Kidney (tissue), 14 donors: Measurements from ENCODE around the gene BORCS8. TPM values are rescaled to one million over a fixed set of nuclear protein-coding genes. Genes with fewer than 3 reads are reported as not detected.

Experiments
- DNase-seq, 5 donors: peaks; one replicate each; pipeline ENCODE4 v3.0.0-alpha.2; 2013 to 2020
- FAIRE-seq: peaks from 2 replicates; lab custom pipeline; 2012; peaks lifted over from hg19 to GRCh38; lab: Jason Lieb, UNC
- H3K27ac ChIP-seq, 2 donors: one replicate each; pipeline ENCODE4 v1.7.0; 2013; ENCODE audit warnings: low read depth in 2 of 2, low read length in 2 of 2, inconsistent platforms in 1 of 2
- H3K27me3 ChIP-seq: one replicate; pipeline ENCODE4 v1.7.1; 2013; ENCODE audit warnings: low read length, inconsistent platforms; ENCODE audit not compliant: control insufficient read depth, insufficient read depth
- H3K36me3 ChIP-seq, 3 donors: one replicate each; pipeline versions ENCODE4 v1.7.0 to v1.7.1; 2013; ENCODE audit warnings: low read length in 3 of 3, control low read depth in 1 of 3, inconsistent platforms in 1 of 3; ENCODE audit not compliant: insufficient read depth in 3 of 3, control insufficient read depth in 2 of 3
- H3K4me1 ChIP-seq, 3 donors: one replicate each; pipeline versions ENCODE4 v1.7.0 to v1.7.1; 2013; ENCODE audit warnings: low read length in 3 of 3, inconsistent platforms in 1 of 3, low read depth in 1 of 3; ENCODE audit not compliant: control insufficient read depth in 2 of 3, insufficient read depth in 2 of 3
- H3K4me3 ChIP-seq, 3 donors: one replicate each; pipeline versions ENCODE4 v1.7.0 to v1.8.1; 2013; ENCODE audit warnings: low read length in 3 of 3, control low read depth in 1 of 3, inconsistent platforms in 1 of 3
- H3K9ac ChIP-seq, 3 donors: one replicate each; pipeline versions ENCODE4 v1.7.0 to v1.7.1; 2013; ENCODE audit warnings: low read length in 3 of 3, control low read depth in 1 of 3, inconsistent platforms in 1 of 3
- H3K9me3 ChIP-seq, 3 donors: one replicate each; pipeline versions ENCODE4 v1.7.0 to v1.7.1; 2013; ENCODE audit warnings: low read length in 3 of 3, control low read depth in 1 of 3, inconsistent platforms in 1 of 3; ENCODE audit not compliant: control insufficient read depth in 2 of 3, insufficient read depth in 1 of 3
- CTCF ChIP-seq: IDR thresholded peaks from 3 replicates; pipeline ENCODE4 v1.5.1; 2012; ENCODE audit warnings: mild to moderate bottlenecking, moderate library complexity, borderline replicate concordance; ENCODE audit not compliant: insufficient read depth; ENCODE audit errors: extremely low read depth
- intact Hi-C: fragments of 100-400 bp; cut with DNase I; formaldehyde crosslinking; loops from one replicate; pipeline ENCODE4 v1.11.1; 2022
- polyA plus RNA-seq: library from polyadenylated mRNA; stranded (reverse); fragments of 350-450 nt; fragmentation: Illumina TruSeq; extraction: RNeasy Lipid Tissue Mini Kit (QIAGEN cat#74804); gene quantifications from one replicate; pipeline ENCODE4 v1.2.3, GENCODE V29; 2014; ENCODE audit warnings: low read depth, low replicate concordance; ENCODE audit not compliant: insufficient read depth
- total RNA-seq: library from RNA; stranded (reverse); fragmentation: NEBNext Ultra II Directional; extraction: Animal tissue kit (Norgen Biotek cat#: 25700); gene quantifications from one replicate; pipeline ENCODE4 v1.2.1, GENCODE V29; 2021
- donor health status: control.
- donor health status: control.
- donor health status: control.
- donor health status: control.
- donor health status: control.
- donor health status: DM: yes; HTN: yes; CAD: no.
- donor health status: Normal renal cell carcinoma (clear cell type).

BORCS8 gene
- total and polyA plus RNA-seq, 2 donors from 2014 or later: 42.2 to 51.7 TPM

DNA sequence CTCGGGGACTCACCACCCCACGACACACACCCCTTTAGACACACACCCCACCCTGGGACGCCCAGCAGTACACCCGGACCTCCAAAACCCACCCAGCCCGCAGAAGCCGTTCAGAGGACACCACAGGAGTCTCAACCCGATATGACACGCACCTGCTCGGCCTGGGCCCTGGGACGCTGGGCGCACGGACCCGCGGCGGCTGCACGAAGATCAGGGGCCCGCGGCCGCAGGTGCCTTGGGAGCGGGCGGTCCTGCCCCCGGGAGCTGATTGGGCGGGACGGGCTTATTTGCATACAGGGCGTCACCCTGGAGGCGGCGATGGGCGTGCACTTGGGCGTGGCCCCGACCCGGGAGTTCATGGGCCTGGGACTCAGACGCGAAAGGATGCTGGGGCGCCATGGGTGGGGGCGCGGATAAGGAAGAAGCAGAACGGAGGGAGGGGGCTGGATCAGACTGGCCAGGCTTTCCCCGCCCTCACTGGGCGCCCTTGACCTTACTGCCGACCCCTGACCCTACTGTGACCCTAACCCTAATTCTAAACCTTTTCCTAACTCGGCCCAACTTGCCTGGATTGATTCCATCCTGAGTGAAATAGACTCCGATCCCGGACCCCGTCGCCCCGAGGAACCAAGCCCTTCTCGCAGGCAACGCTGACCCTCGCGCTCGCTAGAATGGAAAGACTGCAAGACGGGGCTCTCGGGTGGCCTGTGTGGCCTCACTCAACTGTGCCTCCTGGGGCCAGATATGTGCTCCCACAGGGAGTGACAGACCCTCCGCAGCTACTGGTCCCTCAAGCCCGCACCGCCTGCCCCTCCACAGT is 21.7 kb downstream of the BORCS8 start, which contains the start of gene MEF2B:
Gene MEF2B (minus strand): TSS at position 211 of the 820 bp plus-strand sequence. CDS start 19,528 bp downstream, outside the sequence.
- intact Hi-C loops: no loop called here
- no peak within 1 kb of the TSS for H3K4me3 ChIP-seq

GRCh38 chr19:19169236-19170052 is 22.5 kb downstream of the BORCS8 start:
- FAIRE-seq (no peak), DNase-seq (no peak)
- TF ChIP-seq CTCF: no peak
- H3K9ac ChIP-seq: no peak overlapping the region
- H3K27me3 ChIP-seq: no peaks in the 10 kb centered on the region
- no peak overlapping the region for H3K27ac ChIP-seq
- no peaks in the 10 kb centered on the region for H3K9me3 ChIP-seq
- no peaks in the 10 kb centered on the region for H3K36me3 ChIP-seq
- peaks cover 0 to 5% (median 0%) of the 10 kb centered on the region in 3 donors for H3K4me1 ChIP-seq
- intact Hi-C loops: no loop called here
- H3K4me3 ChIP-seq: no peak overlapping the region

More for the DNA sequence above, 21.7 kb downstream of the BORCS8 start, which contains the start of gene MEF2B:
- Histone ChIP-seq H3K36me3 (no peaks in the 10 kb centered on the region), H3K9me3 (no peaks in the 10 kb centered on the region), H3K9ac (no peak within 1 kb of the TSS), H3K27ac (no peak within 1 kb of the TSS), H3K27me3 (no peaks in the 10 kb centered on the region), H3K4me1 (peaks cover 0 to 5% (median 0%) of the 10 kb centered on the region in 3 donors)
- no peak for FAIRE-seq
- peak; percentile 85 to 93 (median 91) for DNase-seq
- TF ChIP-seq CTCF: no peak

GRCh38 chr19:19167612-19168011 is 24.3 kb downstream of the BORCS8 start:
- peaks cover 0 to 5% (median 0%) of the 10 kb centered on the region in 3 donors for H3K4me1 ChIP-seq
- intact Hi-C loops: no loop called here
- H3K27me3 ChIP-seq: no peaks in the 10 kb centered on the region
- H3K4me3 ChIP-seq: no peak overlapping the region
- FAIRE-seq: no peak
- H3K9ac ChIP-seq: no peak overlapping the region
- no peaks in the 10 kb centered on the region for H3K9me3 ChIP-seq
- no peak overlapping the region for H3K27ac ChIP-seq
- no peak for DNase-seq
- no peak for TF ChIP-seq CTCF
- no peaks in the 10 kb centered on the region for H3K36me3 ChIP-seq
